Fibroblast of lung (primary cell): ENCODE measurements around the gene RAPGEF2.

Experiments
- CTCF ChIP-seq, 2 donors: IDR thresholded peaks in 1 of 2; conservative IDR thresholded peaks in 1 of 2; 1 replicate in 1 of 2; 2 replicates in 1 of 2; pipeline ENCODE4 v1.5.1; 2011 to 2012; ENCODE audit warnings: low read length in 2 of 2, control low read depth in 1 of 2, inconsistent platforms in 1 of 2, low read depth in 1 of 2, mild to moderate bottlenecking in 1 of 2
- EZH2 ChIP-seq: IDR thresholded peaks from 2 replicates; pipeline ENCODE4 v1.5.1; 2012; ENCODE audit warnings: low read length, control low read depth, mild to moderate bottlenecking; ENCODE audit errors: missing control alignments

GRCh38 chr4:159212675-159213293 is 109.9 kb downstream of the RAPGEF2 start:
- TF ChIP-seq EZH2 (no peak), CTCF (conservative IDR thresholded peaks at IDR 0.05 in 1 of 2, IDR thresholded peaks at IDR 0.05 in 1 of 2; ENCODE audit: low read depth in 1 of 2, low read length in 2 of 2) (no peak)
